Measurements from ENCODE around the gene SYNDIG1. TPM values are rescaled to one million over a fixed set of nuclear protein-coding genes. Genes with fewer than 3 reads are reported as not detected.

SYNDIG1 gene
- total and polyA plus RNA-seq, 2 of the 4 experiments (the other 2 are of a cell fraction): not detected

GRCh38 chr20:24458436-24458835 is 11.0 kb upstream of the SYNDIG1 start:
- no peak overlapping the region for H3K9ac ChIP-seq (ENCODE audit: low read depth, low read length)
- H3K4me1 ChIP-seq (ENCODE audit: control insufficient read depth, insufficient read depth, low read length): no peaks in the 10 kb centered on the region
- dilution Hi-C loops (cut with HindIII; ENCODE audit: low sequenced_read_pairs, unreplicated experiment): no loop called here
- H3K4me3 ChIP-seq (ENCODE audit: insufficient read depth, low read depth, low read length): no peak overlapping the region
- no peak overlapping the region for H2BK15ac ChIP-seq (ENCODE audit: low read depth, low read length)
- CTCF ChIA-PET: no interaction called here
- no peak overlapping the region for H2BK5ac ChIP-seq (ENCODE audit: low read depth, low read length, poor library complexity, severe bottlenecking)
- POLR2A ChIA-PET (ENCODE audit: unreplicated experiment): no interaction called here
- no TSS peak for BruUV-seq (replicated peaks)
- no CpG with 5 or more reads among the region's 2 CpGs for whole genome bisulfite sequencing, 2 experiments (ENCODE audit: extremely low coverage in 2 of 2, insufficient read length in 1 of 2)
- H2AFZ ChIP-seq (replicated peaks; ENCODE audit: low read length, poor library complexity): no peak overlapping the region
- H2AK9ac ChIP-seq (replicated peaks; ENCODE audit: low read depth, low read length, poor library complexity): peak overlapping the region; percentile 10
- H3K9me1 ChIP-seq (ENCODE audit: insufficient read depth, low read length): no peaks in the 10 kb centered on the region
- H2BK120ac ChIP-seq (ENCODE audit: low read depth, low read length): no peak overlapping the region
- DNase-seq (no peak), ATAC-seq (ENCODE audit: low read depth) (no peak)
- H3K18ac ChIP-seq (ENCODE audit: low read depth, low read length): no peak overlapping the region
- no peak overlapping the region for H3K4ac ChIP-seq (ENCODE audit: low read depth, low read length)
- no peak overlapping the region for H3K27ac ChIP-seq (ENCODE audit: insufficient read depth, low read length)
- H4K20me1 ChIP-seq (ENCODE audit: insufficient read depth, low read length): no peaks in the 10 kb centered on the region
- no peaks in the 10 kb centered on the region for H3K9me3 ChIP-seq (ENCODE audit: control insufficient read depth, insufficient read depth, low read length)
- no peak overlapping the region for H4K8ac ChIP-seq (ENCODE audit: low read depth in 2 of 2, low read length in 2 of 2)
- no peak for TF ChIP-seq NFE2L2 (IDR thresholded peaks at IDR 0.05; ENCODE audit: low read depth, low read length)
- no peak for TF ChIP-seq MAFK (IDR thresholded peaks at IDR 0.05; ENCODE audit: low read depth, low read length)
- no peak for TF ChIP-seq RFX5 (IDR thresholded peaks at IDR 0.05; ENCODE audit: low read depth, low read length)
- no peak for TF ChIP-seq MXI1 (IDR thresholded peaks at IDR 0.05; ENCODE audit: borderline replicate concordance, low read depth, low read length)
- TF ChIP-seq RCOR1 (IDR thresholded peaks at IDR 0.05; ENCODE audit: insufficient replicate concordance, low read length): no peak
- TF ChIP-seq RAD21 (IDR thresholded peaks at IDR 0.05; ENCODE audit: low read length): no peak
- TF ChIP-seq BHLHE40 (IDR thresholded peaks at IDR 0.05; ENCODE audit: low read depth, low read length): no peak
- no peak for TF ChIP-seq FOS (IDR thresholded peaks at IDR 0.05; ENCODE audit: low read depth, low read length)
- TF ChIP-seq ELK1 (IDR thresholded peaks at IDR 0.05; ENCODE audit: borderline replicate concordance, low read depth, low read length): no peak
- TF ChIP-seq CHD1 (IDR thresholded peaks at IDR 0.05; ENCODE audit: low read depth, low read length): no peak
- TF ChIP-seq SMC3 (IDR thresholded peaks at IDR 0.05; ENCODE audit: low read depth, low read length): no peak
- TF ChIP-seq USF2 (IDR thresholded peaks at IDR 0.05; ENCODE audit: low read depth, low read length): no peak
- no peak overlapping the region for H4K5ac ChIP-seq (ENCODE audit: low read depth, low read length)
- intact Hi-C loops (cut with micrococcal nuclease): no loop called here
- H3K56ac ChIP-seq (ENCODE audit: extremely low read depth, insufficient read depth, low read length): no peak overlapping the region
- no peak overlapping the region for H3K14ac ChIP-seq (replicated peaks; ENCODE audit: low read depth, low read length)
- no peaks in the 10 kb centered on the region for H3K36me3 ChIP-seq (ENCODE audit: control insufficient read depth, insufficient read depth, low read length)
- H2BK20ac ChIP-seq (ENCODE audit: low read depth, low read length): no peak overlapping the region
- H3K79me1 ChIP-seq (ENCODE audit: low read depth in 1 of 2, low read length in 2 of 2): no peaks in the 10 kb centered on the region
- in situ Hi-C loops (cut with MboI; ENCODE audit: low sequenced_read_pairs): no loop called here
- no peak overlapping the region for H3K23ac ChIP-seq (ENCODE audit: low read depth, low read length)
- H3K4me2 ChIP-seq (ENCODE audit: low read depth, low read length): no peak overlapping the region
- no peak overlapping the region for H2AK5ac ChIP-seq (ENCODE audit: low read depth, low read length)
- H4K91ac ChIP-seq (ENCODE audit: insufficient read depth, low read depth, low read length): no peak overlapping the region
- 0 out of 2 replicates have a peak, but pooled peaks cover 3% of the 10 kb centered on the region for H3K27me3 ChIP-seq (ENCODE audit: control insufficient read depth, insufficient read depth, low read length)

Measured in IMR-90 (cell line).